ENCODE data around the gene HLA-DOA.

DNA sequence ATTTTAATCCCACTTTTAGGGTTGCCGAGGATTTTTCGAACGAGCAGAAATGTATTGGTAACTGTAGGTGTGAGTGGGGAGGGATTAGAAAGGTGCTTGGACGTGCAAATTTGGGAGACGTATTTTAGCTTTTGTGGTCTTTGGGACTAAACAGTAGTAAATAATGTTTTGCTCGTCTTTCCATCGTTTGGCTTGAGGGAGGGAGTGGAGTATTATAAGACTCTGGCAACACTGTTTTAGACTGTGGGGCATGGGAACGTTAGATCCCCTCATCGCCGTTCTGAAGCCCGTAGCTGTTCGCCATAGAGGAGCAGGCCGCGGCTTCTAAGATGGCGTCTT is 38.2 kb downstream of the HLA-DOA start:
- TF ChIP-seq, protein P1, sequence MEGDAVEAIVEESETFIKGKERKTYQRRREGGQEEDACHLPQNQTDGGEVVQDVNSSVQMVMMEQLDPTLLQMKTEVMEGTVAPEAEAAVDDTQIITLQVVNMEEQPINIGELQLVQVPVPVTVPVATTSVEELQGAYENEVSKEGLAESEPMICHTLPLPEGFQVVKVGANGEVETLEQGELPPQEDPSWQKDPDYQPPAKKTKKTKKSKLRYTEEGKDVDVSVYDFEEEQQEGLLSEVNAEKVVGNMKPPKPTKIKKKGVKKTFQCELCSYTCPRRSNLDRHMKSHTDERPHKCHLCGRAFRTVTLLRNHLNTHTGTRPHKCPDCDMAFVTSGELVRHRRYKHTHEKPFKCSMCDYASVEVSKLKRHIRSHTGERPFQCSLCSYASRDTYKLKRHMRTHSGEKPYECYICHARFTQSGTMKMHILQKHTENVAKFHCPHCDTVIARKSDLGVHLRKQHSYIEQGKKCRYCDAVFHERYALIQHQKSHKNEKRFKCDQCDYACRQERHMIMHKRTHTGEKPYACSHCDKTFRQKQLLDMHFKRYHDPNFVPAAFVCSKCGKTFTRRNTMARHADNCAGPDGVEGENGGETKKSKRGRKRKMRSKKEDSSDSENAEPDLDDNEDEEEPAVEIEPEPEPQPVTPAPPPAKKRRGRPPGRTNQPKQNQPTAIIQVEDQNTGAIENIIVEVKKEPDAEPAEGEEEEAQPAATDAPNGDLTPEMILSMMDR (IDR thresholded peaks at IDR 0.05), result no peak
- TF ChIP-seq POLR2A (IDR thresholded peaks at IDR 0.05), result no peak

Measured in thyroid gland (tissue), 4 donors.